Karpas-422 (cell line): Measurements from ENCODE around the gene CYP3A5. TPM values are rescaled to one million over a fixed set of nuclear protein-coding genes. Genes with fewer than 3 reads are reported as not detected.
"Not testable (repeated sequence)": the region's sequence is repeated elsewhere in the genome, so short reads cannot be mapped to it uniquely, and the experiment has no call there.

Source experiments
- DNase-seq: peaks from one replicate; pipeline ENCODE4 v3.0.0-alpha.2; 2015
- H2AFZ ChIP-seq: fragments of 200-600 bp; sonication (generic); 2 replicates; pipeline ENCODE4 v1.6.1; 2014; ENCODE audit warnings: antibody characterized with exemption, low read length, mixed read lengths
- H3K27ac ChIP-seq: fragments of 200-600 bp; sonication (generic); 2 replicates; pipeline ENCODE4 v1.5.1; 2014; ENCODE audit warnings: mild to moderate bottlenecking, low read length, moderate library complexity
- H3K27me3 ChIP-seq: fragments of 200-600 bp; sonication (generic); 2 replicates; pipeline ENCODE4 v1.6.1; 2014; ENCODE audit warnings: low read length, mixed read lengths
- H3K36me3 ChIP-seq: fragments of 200-600 bp; sonication (generic); 2 replicates; pipeline ENCODE4 v1.6.1; 2014; ENCODE audit warnings: low read length, mixed read lengths; ENCODE audit not compliant: insufficient read depth
- H3K4me1 ChIP-seq: fragments of 200-600 bp; sonication (generic); 2 replicates; pipeline ENCODE4 v1.6.1; 2014; ENCODE audit warnings: mild to moderate bottlenecking, low read length, mixed read lengths
- H3K4me2 ChIP-seq: fragments of 200-600 bp; sonication (generic); 2 replicates; pipeline ENCODE4 v1.6.1; 2014; ENCODE audit warnings: low read length, low read depth, mild to moderate bottlenecking; ENCODE audit not compliant: poor library complexity, severe bottlenecking
- H3K4me3 ChIP-seq: fragments of 200-600 bp; sonication (generic); 2 replicates; pipeline ENCODE4 v1.5.1; 2014; ENCODE audit warnings: mild to moderate bottlenecking, antibody characterized with exemption, low read length, mixed read lengths
- H3K79me2 ChIP-seq: fragments of 200-600 bp; sonication (generic); 2 replicates; pipeline ENCODE4 v1.6.1; 2014; ENCODE audit warnings: mild to moderate bottlenecking, low read length, mixed read lengths
- H3K9ac ChIP-seq: fragments of 200-600 bp; sonication (generic); 2 replicates; pipeline ENCODE4 v1.6.0; 2014; ENCODE audit warnings: low read length
- H3K9me2 ChIP-seq: fragments of 200-600 bp; sonication (generic), shearing (Covaris generic); replicated peaks from 2 replicates; pipeline ENCODE4 v1.6.0; 2014; ENCODE audit warnings: mild to moderate bottlenecking, low read length, moderate library complexity; ENCODE audit not compliant: insufficient read depth
- H3K9me3 ChIP-seq: fragments of 300-700, 200-600 bp; sonication (generic); 2 replicates; pipeline ENCODE4 v1.6.1; 2014; ENCODE audit warnings: low read length, mixed read lengths
- H4K20me1 ChIP-seq: fragments of 200-600 bp; sonication (generic); 2 replicates; pipeline ENCODE4 v1.6.1; 2014; ENCODE audit warnings: mild to moderate bottlenecking, antibody characterized with exemption, low read length, low read depth; ENCODE audit not compliant: insufficient read depth
- total RNA-seq: library from RNA; depleted of rRNA; stranded (reverse); fragments of >200 nt; shearing (Covaris generic); gene quantifications from 2 replicates; pipeline ENCODE4 v1.2.3, GENCODE V29; 2014; ENCODE audit warnings: low replicate concordance

Gene CYP3A5
- total RNA-seq, 1 experiment from 2014 or later = not detected

DNA sequence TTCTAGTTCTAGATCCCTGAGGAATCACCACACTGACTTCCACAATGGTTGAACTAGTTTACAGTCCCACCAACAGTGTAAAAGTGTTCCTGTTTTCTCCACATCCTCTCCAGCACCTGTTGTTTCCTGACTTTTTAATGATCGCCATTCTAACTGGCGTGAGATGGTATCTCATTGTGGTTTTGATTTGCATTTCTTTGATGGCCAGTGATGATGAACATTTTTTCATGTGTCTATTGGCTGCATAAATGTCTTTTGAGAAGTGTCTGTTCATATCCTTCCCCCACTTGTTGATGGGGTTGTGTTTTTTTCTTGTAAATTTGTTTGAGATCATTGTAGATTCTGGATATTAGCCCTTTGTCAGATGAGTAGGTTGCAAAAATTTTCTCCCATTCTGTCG, 25.2 kb downstream of the CYP3A5 start:
- not testable (repeated sequence) for H3K27me3 ChIP-seq, H3K4me3 ChIP-seq, H3K4me1 ChIP-seq, H3K9ac ChIP-seq, H3K9me3 ChIP-seq, H2AFZ ChIP-seq, H3K36me3 ChIP-seq, H3K27ac ChIP-seq, H3K79me2 ChIP-seq, DNase-seq, H3K4me2 ChIP-seq, H3K9me2 ChIP-seq, H4K20me1 ChIP-seq

DNA sequence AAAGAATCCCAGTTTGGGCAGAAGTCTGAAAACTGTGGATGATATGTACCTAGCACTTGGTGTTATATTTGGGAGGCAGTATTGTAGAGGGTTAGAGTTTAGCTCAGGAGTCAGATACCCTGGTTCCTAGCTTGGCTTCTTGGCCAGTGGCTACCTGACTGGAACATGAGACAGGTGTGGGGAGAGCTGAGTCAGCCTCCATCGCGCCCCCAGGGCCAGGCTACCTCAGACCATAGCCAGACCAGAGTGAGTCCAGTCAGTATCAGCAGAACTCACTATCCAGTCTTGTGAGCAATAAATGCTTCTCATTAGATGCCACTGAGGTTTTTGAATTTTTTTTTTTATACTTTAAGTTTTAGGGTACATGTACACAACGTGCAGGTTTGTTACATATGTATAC, 26.0 kb downstream of the CYP3A5 start:
- H3K9me2 ChIP-seq = no peaks in the 10 kb centered on the region
- no peak overlapping the region for H3K9ac ChIP-seq
- H3K27me3 ChIP-seq = no peaks in the 10 kb centered on the region
- no peak overlapping the region for H2AFZ ChIP-seq
- no peak overlapping the region for H3K4me2 ChIP-seq
- H3K79me2 ChIP-seq = no peaks in the 10 kb centered on the region
- H3K4me1 ChIP-seq = no peaks in the 10 kb centered on the region
- H3K4me3 ChIP-seq = no peak overlapping the region
- H3K9me3 ChIP-seq = no peaks in the 10 kb centered on the region
- no peaks in the 10 kb centered on the region for H4K20me1 ChIP-seq
- DNase-seq = peak; percentile 2
- H3K27ac ChIP-seq = no peak overlapping the region
- no peaks in the 10 kb centered on the region for H3K36me3 ChIP-seq

DNA sequence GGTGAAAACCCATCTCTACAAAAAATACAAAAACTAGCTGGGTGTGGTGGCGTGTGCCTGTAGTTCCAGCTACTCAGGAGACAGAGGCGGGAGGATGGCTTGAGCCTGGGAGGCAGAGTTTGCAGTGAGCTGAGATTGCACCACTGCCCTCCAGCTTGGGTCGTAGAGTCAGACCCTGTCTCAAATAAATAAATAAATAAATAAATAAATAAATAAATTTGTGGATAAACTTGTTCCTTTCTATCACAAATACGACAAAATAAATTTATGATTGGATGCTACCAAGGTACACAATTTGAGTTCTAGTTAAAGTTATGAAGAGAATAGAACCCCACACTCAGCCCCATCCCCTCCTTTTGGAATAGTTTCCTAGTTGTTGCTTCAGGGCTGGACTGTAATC, 26.5 kb downstream of the CYP3A5 start:
- H3K4me2 ChIP-seq, H3K79me2 ChIP-seq, H3K27me3 ChIP-seq, H4K20me1 ChIP-seq, H3K4me3 ChIP-seq, DNase-seq, H3K9me2 ChIP-seq, H3K4me1 ChIP-seq, H3K9me3 ChIP-seq, H3K9ac ChIP-seq, H3K27ac ChIP-seq, H3K36me3 ChIP-seq, H2AFZ ChIP-seq: not testable (repeated sequence)

DNA sequence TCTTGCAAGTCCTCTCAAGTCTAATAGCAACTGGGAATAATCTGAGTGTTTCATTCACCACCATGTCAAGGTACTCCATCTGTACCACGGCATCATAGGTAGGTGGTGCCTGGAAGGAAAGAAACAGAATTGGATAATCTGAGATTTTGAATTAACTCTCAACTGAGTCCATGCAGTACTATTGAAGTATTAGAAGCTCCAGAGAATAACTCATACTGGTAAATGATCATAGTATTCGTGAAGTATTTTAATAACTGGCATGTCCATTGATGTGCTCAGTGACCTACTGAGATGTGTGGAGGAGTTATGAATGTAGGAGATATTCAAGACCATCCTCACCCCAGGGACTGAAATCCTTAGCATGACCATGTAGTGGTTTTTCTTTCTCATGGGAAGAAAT, 27.1 kb downstream of the CYP3A5 start:
- no peak overlapping the region for H3K4me2 ChIP-seq
- no peaks in the 10 kb centered on the region for H3K27me3 ChIP-seq
- H2AFZ ChIP-seq = no peak overlapping the region
- H3K27ac ChIP-seq = no peak overlapping the region
- no peaks in the 10 kb centered on the region for H4K20me1 ChIP-seq
- H3K9me2 ChIP-seq = no peaks in the 10 kb centered on the region
- no peaks in the 10 kb centered on the region for H3K4me1 ChIP-seq
- H3K36me3 ChIP-seq = no peaks in the 10 kb centered on the region
- no peak for DNase-seq
- no peak overlapping the region for H3K4me3 ChIP-seq
- H3K9me3 ChIP-seq = no peaks in the 10 kb centered on the region
- no peak overlapping the region for H3K9ac ChIP-seq
- no peaks in the 10 kb centered on the region for H3K79me2 ChIP-seq

DNA sequence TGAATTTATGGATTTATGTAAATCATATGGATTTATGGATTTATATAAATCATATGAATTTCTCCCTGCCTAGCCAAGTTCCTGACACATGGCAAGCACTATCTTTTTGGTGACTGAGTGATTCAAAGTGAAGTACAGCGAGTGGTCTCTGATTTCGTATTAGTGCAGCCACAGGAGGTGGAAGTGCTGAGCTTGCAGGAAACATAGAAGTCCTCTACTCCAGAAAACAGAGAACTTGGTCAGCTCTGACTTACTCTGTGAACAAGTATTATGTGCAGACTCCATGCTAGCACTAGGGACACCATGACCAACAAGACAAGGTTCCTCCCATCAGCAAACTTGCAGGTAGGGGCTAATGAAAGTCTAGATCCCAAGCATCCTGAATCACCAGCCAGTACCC, 28.5 kb downstream of the CYP3A5 start:
- Histone ChIP-seq H2AFZ (no peak overlapping the region), H3K4me2 (no peak overlapping the region), H3K4me3 (no peak overlapping the region), H3K36me3 (no peaks in the 10 kb centered on the region), H3K79me2 (no peaks in the 10 kb centered on the region), H3K9me3 (no peaks in the 10 kb centered on the region), H3K27ac (no peak overlapping the region), H3K27me3 (no peaks in the 10 kb centered on the region), H4K20me1 (no peaks in the 10 kb centered on the region), H3K9me2 (no peaks in the 10 kb centered on the region), H3K4me1 (no peaks in the 10 kb centered on the region), H3K9ac (no peak overlapping the region)
- no peak for DNase-seq

DNA sequence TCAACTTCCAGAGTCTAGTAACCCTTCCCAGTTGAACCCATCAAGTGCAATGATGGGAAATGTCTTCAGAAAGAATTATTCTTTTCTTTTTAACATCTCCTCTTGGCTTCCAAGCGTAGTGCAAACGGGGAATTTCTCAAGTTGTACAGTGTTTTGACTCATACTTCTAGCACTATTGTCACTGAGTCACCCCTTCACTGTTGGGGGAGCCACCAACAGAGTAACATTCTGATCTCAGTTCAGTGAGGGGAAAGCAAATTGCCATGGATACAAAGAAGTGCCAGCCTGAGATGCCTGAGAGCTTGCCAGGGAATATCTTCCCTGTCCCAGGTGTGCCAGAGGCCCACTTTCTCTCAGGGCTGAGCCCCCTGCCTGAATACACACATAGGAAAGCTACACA, 31.0 kb downstream of the CYP3A5 start:
- Histone ChIP-seq H3K9me2 (no peaks in the 10 kb centered on the region), H3K4me1 (no peaks in the 10 kb centered on the region), H3K4me3 (no peak overlapping the region), H3K9me3 (no peaks in the 10 kb centered on the region), H3K9ac (no peak overlapping the region), H3K27me3 (no peaks in the 10 kb centered on the region), H3K79me2 (no peaks in the 10 kb centered on the region), H4K20me1 (no peaks in the 10 kb centered on the region), H2AFZ (no peak overlapping the region), H3K4me2 (no peak overlapping the region), H3K36me3 (no peaks in the 10 kb centered on the region), H3K27ac (no peak overlapping the region)
- DNase-seq = no peak

DNA sequence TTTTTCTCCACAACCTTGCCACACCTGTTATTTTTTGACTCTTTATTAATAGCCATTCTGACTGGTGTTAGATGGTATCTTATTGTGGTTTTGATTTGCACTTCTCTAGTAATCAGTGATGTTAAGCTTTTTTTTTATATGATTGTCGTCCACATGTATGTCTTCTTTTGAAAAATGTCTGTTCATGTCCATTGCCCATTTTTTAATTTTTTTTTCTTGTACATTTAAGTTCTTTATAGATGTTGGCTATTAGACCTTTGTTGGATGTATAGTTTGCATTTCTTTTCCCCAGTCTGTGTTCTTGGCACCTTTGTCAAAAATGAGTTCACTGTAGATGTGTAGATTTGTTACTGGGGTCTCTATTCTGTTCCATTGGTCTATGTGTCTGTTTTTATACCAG, 34.2 kb downstream of the CYP3A5 start:
- Histone ChIP-seq H3K4me3 (no peak overlapping the region), H3K9me3 (no peaks in the 10 kb centered on the region), H2AFZ (no peak overlapping the region), H3K27me3 (no peaks in the 10 kb centered on the region), H4K20me1 (no peaks in the 10 kb centered on the region), H3K36me3 (no peaks in the 10 kb centered on the region), H3K27ac (no peak overlapping the region), H3K4me2 (no peak overlapping the region), H3K9me2 (no peaks in the 10 kb centered on the region), H3K79me2 (no peaks in the 10 kb centered on the region), H3K9ac (no peak overlapping the region), H3K4me1 (no peaks in the 10 kb centered on the region)
- no peak for DNase-seq

DNA sequence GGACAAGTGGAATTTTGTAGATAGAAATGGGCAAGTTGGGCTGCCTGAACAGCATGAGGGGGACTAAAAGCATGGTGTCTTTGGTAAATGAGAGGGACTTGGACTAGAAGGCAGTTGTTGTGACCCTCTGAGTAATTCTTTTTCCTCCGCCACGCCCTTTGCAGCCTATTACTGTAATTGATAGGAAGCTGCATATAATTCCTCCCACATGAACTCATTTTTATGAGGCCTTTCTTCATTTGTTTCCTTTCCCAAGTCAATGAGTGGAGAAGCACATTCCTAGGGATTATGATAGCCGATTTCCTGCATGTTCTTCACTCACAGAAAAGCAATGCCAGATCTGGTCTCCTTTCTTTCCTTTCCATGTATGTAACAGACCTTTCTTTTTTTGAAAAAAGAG, 35.4 kb downstream of the CYP3A5 start:
- Histone ChIP-seq H3K4me3 (no peak overlapping the region), H3K79me2 (no peaks in the 10 kb centered on the region), H3K9ac (no peak overlapping the region), H3K9me3 (no peaks in the 10 kb centered on the region), H3K27ac (no peak overlapping the region), H3K27me3 (no peaks in the 10 kb centered on the region), H3K9me2 (no peaks in the 10 kb centered on the region), H3K36me3 (no peaks in the 10 kb centered on the region), H3K4me2 (no peak overlapping the region), H2AFZ (no peak overlapping the region), H4K20me1 (no peaks in the 10 kb centered on the region), H3K4me1 (no peaks in the 10 kb centered on the region)
- no peak for DNase-seq

DNA sequence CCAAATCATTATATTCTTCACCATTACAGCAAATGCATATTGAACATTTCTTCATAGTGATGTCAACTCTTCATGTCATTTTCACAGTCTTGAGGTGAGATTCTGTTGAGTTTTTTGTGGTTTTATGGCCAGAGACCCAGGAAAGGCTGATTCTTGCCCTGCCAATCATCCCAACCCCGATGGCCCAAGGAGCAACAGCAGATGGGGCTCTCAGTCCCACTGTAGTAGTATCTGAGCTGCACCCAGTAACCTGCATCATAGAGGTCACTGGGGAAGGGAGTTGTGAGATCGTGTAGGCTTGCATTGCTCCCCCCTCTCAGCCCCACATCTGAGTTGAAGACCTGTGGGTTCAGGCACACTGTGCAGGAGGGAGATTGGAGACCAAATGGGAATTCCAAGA, 36.3 kb downstream of the CYP3A5 start:
- no peak overlapping the region for H3K4me3 ChIP-seq
- H3K9me2 ChIP-seq = no peaks in the 10 kb centered on the region
- no peaks in the 10 kb centered on the region for H4K20me1 ChIP-seq
- H3K9me3 ChIP-seq = no peaks in the 10 kb centered on the region
- no peaks in the 10 kb centered on the region for H3K27me3 ChIP-seq
- H2AFZ ChIP-seq = no peak overlapping the region
- no peaks in the 10 kb centered on the region for H3K79me2 ChIP-seq
- no peaks in the 10 kb centered on the region for H3K4me1 ChIP-seq
- H3K27ac ChIP-seq = no peak overlapping the region
- H3K36me3 ChIP-seq = no peaks in the 10 kb centered on the region
- DNase-seq = no peak
- no peak overlapping the region for H3K9ac ChIP-seq
- no peak overlapping the region for H3K4me2 ChIP-seq
